Hypothalamus (tissue), 51 donors: ENCODE measurements around the gene PRR4.

Experiments used
- DNase-seq, 51 donors: peaks; one replicate each; lab custom pipeline; 2025; lab: John Stamatoyannopoulos, UW

Gene PRR4

DNA sequence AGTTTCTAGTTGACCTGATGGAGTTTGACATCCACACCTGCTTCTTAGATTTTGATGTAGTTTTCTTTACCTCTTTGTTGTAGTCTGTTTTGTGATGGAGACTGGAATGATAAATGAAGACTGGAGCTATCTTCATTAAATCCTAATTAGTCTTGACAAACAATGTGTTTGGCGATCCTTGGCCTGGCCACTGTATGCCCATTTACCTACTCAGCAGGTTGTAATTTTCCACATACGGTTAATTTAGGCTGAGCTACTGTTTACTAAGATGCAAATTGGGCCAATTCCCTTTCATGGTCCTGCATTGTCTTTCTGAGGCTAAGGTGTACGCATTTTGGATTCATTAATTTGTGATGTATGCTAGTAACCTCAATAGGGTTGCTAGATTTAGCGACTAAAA lies 46.7 kb downstream of the PRR4 start, which contains the start of gene TAS2R7:
Gene TAS2R7 (minus strand): TSS at position 41 of the 400 bp plus-strand sequence. CDS start 57 bp downstream, outside the sequence.
- DNase-seq: no peak

DNA sequence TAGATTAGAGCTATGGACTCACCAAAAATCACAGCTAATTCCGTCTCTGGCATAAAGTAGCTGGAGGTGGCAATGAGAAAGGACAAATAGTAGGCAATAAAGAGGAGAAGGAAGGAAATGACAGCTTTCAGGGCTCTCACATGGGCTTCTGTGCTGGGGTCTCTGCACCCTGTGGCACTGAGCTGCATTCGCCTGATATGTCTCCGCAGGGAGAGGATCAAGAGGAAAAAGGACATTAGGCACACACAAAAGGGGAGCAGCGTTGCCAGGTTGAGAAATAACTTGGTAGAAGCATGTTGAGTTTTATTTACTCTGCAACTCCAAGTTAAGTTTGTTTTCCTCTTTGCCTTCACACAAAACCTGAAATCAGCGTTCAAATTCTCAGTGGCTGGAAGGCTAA lies 47.5 kb downstream of the PRR4 start:
- no peak for DNase-seq
